HepG2 (cell line): ENCODE data around the gene ACSL4. TPM values are rescaled to one million over a fixed set of nuclear protein-coding genes. Genes with fewer than 3 reads are reported as not detected.

ENCODE experiments used
- ATAC-seq: fragments of 200-7000 bp; cut with Tn5 transposase; 3 replicates; pipeline ENCODE4 v1.9.1; 2020; ENCODE audit warnings: mild to moderate bottlenecking, moderate library complexity
- BruUV-seq: library from RNA; stranded (reverse); fragments of 400-500 nt; replicated peaks from 2 replicates; lab custom pipeline; 2021; lab: Mats Ljungman, UMichigan
- CTCF ChIA-PET: fragments of 300-600 bp; formaldehyde crosslinking; extraction: SDS; loops from one replicate; lab custom pipeline; 2021; ENCODE audit warnings: low total read pairs, inconsistent platforms, low intra/inter-chr PET ratio; lab: Yijun Ruan, JAX
- POLR2A ChIA-PET: fragments of 350-600 bp; sonication (Branson Sonifier 250); formaldehyde crosslinking; loops from one replicate; lab custom pipeline; 2020; ENCODE audit warnings: antibody characterized with exemption, inconsistent platforms; lab: Yijun Ruan, JAX
- DNase-seq: peaks from one replicate; pipeline ENCODE4 v3.0.0-alpha.2; 2015; ENCODE audit warnings: low spot score
- FAIRE-seq: peaks from 3 replicates; lab custom pipeline; 2011; peaks lifted over from hg19 to GRCh38; lab: Jason Lieb, UNC
- H2AFZ ChIP-seq: one replicate; pipeline ENCODE4 v1.6.1; 2011; ENCODE audit warnings: low read length, inconsistent platforms
- H3K27ac ChIP-seq: fragments of 300-600 bp; 3 replicates; pipeline ENCODE4 v1.8.0; 2011; ENCODE audit warnings: mixed run types, mild to moderate bottlenecking, mixed read lengths, low read length, inconsistent platforms; ENCODE audit not compliant: insufficient read depth; ENCODE audit errors: extremely low read length
- H3K27me3 ChIP-seq, 2 experiments: fragments of 200-600 bp in 1 of 2; 2 replicates in 1 of 2; 3 replicates in 1 of 2; pipeline versions ENCODE4 v1.6.0 to v1.8.0; 2011; ENCODE audit warnings: low read length in 2 of 2, mild to moderate bottlenecking in 2 of 2, moderate library complexity in 2 of 2, inconsistent platforms in 1 of 2; ENCODE audit not compliant: insufficient read depth in 2 of 2, control insufficient read depth in 1 of 2
- H3K36me3 ChIP-seq, 2 experiments: fragments of 200-600 bp in 1 of 2; replicated peaks in 1 of 2; 2 replicates in 1 of 2; 3 replicates in 1 of 2; pipeline versions ENCODE4 v1.5.1 to v1.8.0; 2011; ENCODE audit warnings: low read length in 2 of 2, inconsistent platforms in 1 of 2; ENCODE audit not compliant: insufficient read depth in 2 of 2, control insufficient read depth in 1 of 2
- H3K4me1 ChIP-seq: 2 replicates; pipeline ENCODE4 v1.5.1; 2012; ENCODE audit warnings: low read length, inconsistent platforms; ENCODE audit not compliant: insufficient read depth
- H3K4me2 ChIP-seq: 2 replicates; pipeline ENCODE4 v1.6.0; 2011; ENCODE audit warnings: low read depth, low read length, inconsistent platforms
- H3K4me3 ChIP-seq, 3 experiments: fragments of 200-600 bp in 1 of 3; sonication (generic), shearing (Covaris generic) in 1 of 3; replicated peaks in 1 of 3; 2 replicates each; pipeline ENCODE4 v1.5.1; 2011 to 2016; ENCODE audit warnings: low read length in 3 of 3, inconsistent platforms in 2 of 3, low read depth in 2 of 3, mild to moderate bottlenecking in 2 of 3, control low read depth in 1 of 3, mixed read lengths in 1 of 3; ENCODE audit not compliant: insufficient read depth in 1 of 3
- H3K79me2 ChIP-seq: one replicate; pipeline ENCODE4 v1.6.1; 2011; ENCODE audit warnings: low read length, inconsistent platforms; ENCODE audit not compliant: insufficient read depth
- H3K9ac ChIP-seq: 2 replicates; pipeline ENCODE4 v1.6.0; 2011; ENCODE audit warnings: mild to moderate bottlenecking, low read depth, low read length, inconsistent platforms; ENCODE audit not compliant: insufficient read depth
- H3K9me3 ChIP-seq: 2 replicates; pipeline ENCODE4 v1.5.1; 2012; ENCODE audit warnings: mild to moderate bottlenecking, low read length
- H4K20me1 ChIP-seq: 2 replicates; pipeline ENCODE4 v1.6.0; 2011; ENCODE audit warnings: inconsistent platforms, mild to moderate bottlenecking, low read length, moderate library complexity; ENCODE audit not compliant: insufficient read depth
- BRCA1 ChIP-seq: sonication (generic); formaldehyde crosslinking; IDR thresholded peaks from 2 replicates; pipeline ENCODE4 v1.4.0; 2020; ENCODE audit warnings: missing genetic modification reagents
- CCAR2 ChIP-seq: fragments of 200-400 bp; formaldehyde crosslinking; optimal IDR thresholded peaks from 2 replicates; pipeline ENCODE3; 2018; ENCODE audit warnings: low read depth, mild to moderate bottlenecking, low read length, moderate library complexity
- CENPX ChIP-seq: sonication (generic); formaldehyde crosslinking; IDR thresholded peaks from 2 replicates; pipeline ENCODE4 v1.9.0; 2021; ENCODE audit warnings: mild to moderate bottlenecking, missing genetic modification reagents, moderate library complexity
- DNMT3B ChIP-seq: conservative IDR thresholded peaks from 2 replicates; pipeline ENCODE4 v1.6.1; 2016; ENCODE audit warnings: missing biosample characterization, control low read depth
- MIER2 ChIP-seq: IDR thresholded peaks from 2 replicates; pipeline ENCODE4 v1.6.1; 2016; ENCODE audit warnings: missing biosample characterization, missing genetic modification reagents
- POLR2G ChIP-seq: fragments of 200-400 bp; formaldehyde crosslinking; IDR thresholded peaks from 2 replicates; pipeline ENCODE4 v1.6.1; 2018; ENCODE audit warnings: mild to moderate bottlenecking, low read depth, low read length, moderate library complexity
- ZNF180 ChIP-seq: sonication (generic); formaldehyde crosslinking; IDR thresholded peaks from 2 replicates; pipeline ENCODE4 v1.4.0; 2020; ENCODE audit warnings: low read depth, missing genetic modification reagents, borderline replicate concordance
- ZNF3 ChIP-seq: IDR thresholded peaks from 2 replicates; pipeline ENCODE4 v1.7.0; 2017; ENCODE audit warnings: inconsistent platforms
- ZNF780A ChIP-seq: sonication (generic); formaldehyde crosslinking; IDR thresholded peaks from 2 replicates; pipeline ENCODE4 v1.8.0; 2022; ENCODE audit warnings: mild to moderate bottlenecking, missing genetic modification reagents, moderate library complexity
- WGBS: methylation state at CpG from one replicate; pipeline ENCODE4 v1.1.6; 2017; ENCODE audit warnings: low lambda C conversion rate; 5-methylcytosine and 5-hydroxymethylcytosine counted together
- in situ Hi-C: cut with HindIII; loops from 2 replicates; pipeline ENCODE4 v1.10.0; 2017; ENCODE audit warnings: low pct_unique_long_range_greater_than_20kb; ENCODE audit not compliant: extremely low pct_ligation_motif_present
- intact Hi-C: fragments of 100-400 bp; cut with micrococcal nuclease; formaldehyde crosslinking; loops from one replicate; pipeline ENCODE4 v1.10.0; 2022; ENCODE audit not compliant: unreplicated experiment
- polyA plus RNA-seq, 8 experiments: library from polyadenylated mRNA; depleted of rRNA in 3 of 8; stranded (reverse) in 7 of 8; unstranded in 1 of 8; fragments of >200 nt; fragmentation: Illumina TruSeq in 4 of 8; extraction: Trizol in 4 of 8; gene quantifications; 2 replicates each; pipeline versions ENCODE4 v1.2.1 to v1.2.3, GENCODE V29; 2011 to 2016; ENCODE audit warnings: low read depth in 4 of 8, missing spikeins in 1 of 8, mixed read lengths in 1 of 8; ENCODE audit not compliant: insufficient read depth in 1 of 8
- total RNA-seq, 5 experiments: library from RNA; depleted of rRNA; stranded (reverse); fragments of >200 nt; fragmentation: Illumina TruSeq; extraction: Trizol; gene quantifications; 2 replicates each; pipeline ENCODE4 v1.2.3, GENCODE V29; 2016; ENCODE audit warnings: low read depth in 1 of 5
- TF ChIP-seq, protein P1 (sequence below): sonication (generic); formaldehyde crosslinking; IDR thresholded peaks from 2 replicates; pipeline ENCODE4 v1.5.0; 2020; ENCODE audit warnings: missing genetic modification reagents
- TF ChIP-seq, protein P2 (sequence below): IDR thresholded peaks from 2 replicates; pipeline ENCODE4 v1.6.1; 2012; ENCODE audit warnings: low read length, improper control_type of control experiment
- TF ChIP-seq, protein P3 (sequence below): sonication (generic); formaldehyde crosslinking; IDR thresholded peaks from 2 replicates; pipeline ENCODE4 v1.4.0; 2020; ENCODE audit warnings: missing genetic modification reagents, borderline replicate concordance
- TF ChIP-seq, protein P4 (sequence below): sonication (generic); formaldehyde crosslinking; IDR thresholded peaks from 2 replicates; pipeline ENCODE4 v1.5.1; 2020; ENCODE audit warnings: mild to moderate bottlenecking, missing genetic modification reagents

Gene ACSL4
- total and polyA plus RNA-seq, 2 of the 13 experiments (the other 11 are each of a cell fraction or from before 2014, with no cell fraction given) = 207 to 316 TPM

DNA sequence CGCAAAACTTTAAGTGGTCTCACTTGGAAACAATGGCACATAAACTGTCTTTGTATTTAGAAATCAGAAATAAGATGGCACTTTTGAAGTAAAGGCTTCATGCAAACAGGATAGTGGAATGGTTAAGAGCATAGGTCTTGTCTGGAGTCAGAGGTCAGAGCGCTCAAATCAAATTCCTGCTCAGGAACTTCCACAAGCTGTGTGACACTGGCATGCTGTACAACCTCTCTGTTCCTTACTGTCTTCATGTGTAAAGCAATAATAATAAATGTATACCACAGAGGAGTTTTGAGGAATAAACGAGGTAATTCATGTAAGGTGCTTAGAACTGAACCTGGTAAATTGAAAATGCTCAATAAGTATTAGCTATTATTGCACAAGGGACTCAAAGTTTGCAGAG lies 43.4 kb upstream of the ACSL4 start (continued):
- TF ChIP-seq, protein P1, sequence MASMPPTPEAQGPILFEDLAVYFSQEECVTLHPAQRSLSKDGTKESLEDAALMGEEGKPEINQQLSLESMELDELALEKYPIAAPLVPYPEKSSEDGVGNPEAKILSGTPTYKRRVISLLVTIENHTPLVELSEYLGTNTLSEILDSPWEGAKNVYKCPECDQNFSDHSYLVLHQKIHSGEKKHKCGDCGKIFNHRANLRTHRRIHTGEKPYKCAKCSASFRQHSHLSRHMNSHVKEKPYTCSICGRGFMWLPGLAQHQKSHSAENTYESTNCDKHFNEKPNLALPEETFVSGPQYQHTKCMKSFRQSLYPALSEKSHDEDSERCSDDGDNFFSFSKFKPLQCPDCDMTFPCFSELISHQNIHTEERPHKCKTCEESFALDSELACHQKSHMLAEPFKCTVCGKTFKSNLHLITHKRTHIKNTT (CRISPR knock-in tag) = no peak
- TF ChIP-seq POLR2G = no peak
- TF ChIP-seq, protein P2, sequence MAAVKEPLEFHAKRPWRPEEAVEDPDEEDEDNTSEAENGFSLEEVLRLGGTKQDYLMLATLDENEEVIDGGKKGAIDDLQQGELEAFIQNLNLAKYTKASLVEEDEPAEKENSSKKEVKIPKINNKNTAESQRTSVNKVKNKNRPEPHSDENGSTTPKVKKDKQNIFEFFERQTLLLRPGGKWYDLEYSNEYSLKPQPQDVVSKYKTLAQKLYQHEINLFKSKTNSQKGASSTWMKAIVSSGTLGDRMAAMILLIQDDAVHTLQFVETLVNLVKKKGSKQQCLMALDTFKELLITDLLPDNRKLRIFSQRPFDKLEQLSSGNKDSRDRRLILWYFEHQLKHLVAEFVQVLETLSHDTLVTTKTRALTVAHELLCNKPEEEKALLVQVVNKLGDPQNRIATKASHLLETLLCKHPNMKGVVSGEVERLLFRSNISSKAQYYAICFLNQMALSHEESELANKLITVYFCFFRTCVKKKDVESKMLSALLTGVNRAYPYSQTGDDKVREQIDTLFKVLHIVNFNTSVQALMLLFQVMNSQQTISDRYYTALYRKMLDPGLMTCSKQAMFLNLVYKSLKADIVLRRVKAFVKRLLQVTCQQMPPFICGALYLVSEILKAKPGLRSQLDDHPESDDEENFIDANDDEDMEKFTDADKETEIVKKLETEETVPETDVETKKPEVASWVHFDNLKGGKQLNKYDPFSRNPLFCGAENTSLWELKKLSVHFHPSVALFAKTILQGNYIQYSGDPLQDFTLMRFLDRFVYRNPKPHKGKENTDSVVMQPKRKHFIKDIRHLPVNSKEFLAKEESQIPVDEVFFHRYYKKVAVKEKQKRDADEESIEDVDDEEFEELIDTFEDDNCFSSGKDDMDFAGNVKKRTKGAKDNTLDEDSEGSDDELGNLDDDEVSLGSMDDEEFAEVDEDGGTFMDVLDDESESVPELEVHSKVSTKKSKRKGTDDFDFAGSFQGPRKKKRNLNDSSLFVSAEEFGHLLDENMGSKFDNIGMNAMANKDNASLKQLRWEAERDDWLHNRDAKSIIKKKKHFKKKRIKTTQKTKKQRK = no peak
- no peak for TF ChIP-seq BRCA1 (CRISPR knock-in tag)
- TF ChIP-seq MIER2 (CRISPR knock-in tag) = no peak
- TF ChIP-seq CCAR2 = no peak
- TF ChIP-seq CENPX = no peak
- no peak for TF ChIP-seq ZNF780A (CRISPR knock-in tag)

DNA sequence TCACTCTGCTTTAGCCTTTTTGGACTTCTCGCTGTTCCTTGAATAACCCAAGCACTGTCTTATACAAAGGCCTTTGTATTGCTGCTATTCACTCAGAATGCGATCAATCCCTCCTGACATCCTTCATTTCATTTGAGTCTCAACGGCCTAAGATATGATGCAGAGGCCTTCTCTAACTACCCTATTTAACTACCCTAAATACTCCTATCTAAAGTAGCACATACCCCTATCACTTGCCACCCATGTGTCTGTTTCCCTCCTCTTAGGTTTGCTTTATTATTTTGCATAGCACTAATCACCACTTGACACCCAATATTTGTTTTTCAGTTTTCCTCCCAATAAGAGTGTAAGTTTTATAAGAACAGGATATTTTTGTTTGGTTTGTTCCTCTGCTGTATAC lies 42.3 kb upstream of the ACSL4 start:
- Histone ChIP-seq H3K27me3 (no peaks in the 10 kb centered on the region), H3K79me2 (no peaks in the 10 kb centered on the region), H3K9ac (no peak overlapping the region), H3K9me3 (peaks cover 3% of the 10 kb centered on the region; the same call in 1 of the 2 replicates), H3K27ac (no peak overlapping the region), H2AFZ (no peak overlapping the region), H3K4me2 (no peak overlapping the region), H3K4me3 (no peak overlapping the region), H3K4me1 (peaks cover 41% of the 10 kb centered on the region), H4K20me1 (no peaks in the 10 kb centered on the region), H3K36me3 (no peaks in the 10 kb centered on the region)
- TF ChIP-seq ZNF180 = no peak
- TF ChIP-seq, protein P3, sequence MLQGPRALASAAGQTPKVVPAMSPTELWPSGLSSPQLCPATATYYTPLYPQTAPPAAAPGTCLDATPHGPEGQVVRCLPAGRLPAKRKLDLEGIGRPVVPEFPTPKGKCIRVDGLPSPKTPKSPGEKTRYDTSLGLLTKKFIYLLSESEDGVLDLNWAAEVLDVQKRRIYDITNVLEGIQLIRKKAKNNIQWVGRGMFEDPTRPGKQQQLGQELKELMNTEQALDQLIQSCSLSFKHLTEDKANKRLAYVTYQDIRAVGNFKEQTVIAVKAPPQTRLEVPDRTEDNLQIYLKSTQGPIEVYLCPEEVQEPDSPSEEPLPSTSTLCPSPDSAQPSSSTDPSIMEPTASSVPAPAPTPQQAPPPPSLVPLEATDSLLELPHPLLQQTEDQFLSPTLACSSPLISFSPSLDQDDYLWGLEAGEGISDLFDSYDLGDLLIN = no peak
- no peak for TF ChIP-seq ZNF3 (CRISPR knock-in tag)
- TF ChIP-seq, protein P4, sequence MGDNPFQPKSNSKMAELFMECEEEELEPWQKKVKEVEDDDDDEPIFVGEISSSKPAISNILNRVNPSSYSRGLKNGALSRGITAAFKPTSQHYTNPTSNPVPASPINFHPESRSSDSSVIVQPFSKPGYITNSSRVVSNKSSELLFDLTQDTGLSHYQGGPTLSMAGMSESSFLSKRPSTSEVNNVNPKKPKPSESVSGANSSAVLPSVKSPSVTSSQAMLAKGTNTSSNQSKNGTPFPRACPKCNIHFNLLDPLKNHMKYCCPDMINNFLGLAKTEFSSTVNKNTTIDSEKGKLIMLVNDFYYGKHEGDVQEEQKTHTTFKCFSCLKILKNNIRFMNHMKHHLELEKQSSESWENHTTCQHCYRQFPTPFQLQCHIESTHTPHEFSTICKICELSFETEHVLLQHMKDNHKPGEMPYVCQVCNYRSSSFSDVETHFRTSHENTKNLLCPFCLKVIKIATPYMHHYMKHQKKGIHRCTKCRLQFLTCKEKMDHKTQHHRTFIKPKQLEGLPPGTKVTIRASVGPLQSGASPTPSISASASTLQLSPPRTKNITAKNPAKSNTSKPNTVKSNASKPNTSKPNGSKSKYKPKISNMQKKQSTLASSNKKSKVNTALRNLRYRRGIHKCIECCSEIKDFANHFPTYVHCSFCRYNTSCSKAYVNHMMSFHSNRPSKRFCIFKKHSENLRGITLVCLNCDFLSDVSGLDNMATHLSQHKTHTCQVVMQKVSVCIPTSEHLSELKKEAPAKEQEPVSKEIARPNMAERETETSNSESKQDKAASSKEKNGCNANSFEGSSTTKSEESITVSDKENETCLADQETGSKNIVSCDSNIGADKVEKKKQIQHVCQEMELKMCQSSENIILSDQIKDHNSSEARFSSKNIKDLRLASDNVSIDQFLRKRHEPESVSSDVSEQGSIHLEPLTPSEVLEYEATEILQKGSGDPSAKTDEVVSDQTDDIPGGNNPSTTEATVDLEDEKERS (CRISPR knock-in tag) = no peak
- TF ChIP-seq DNMT3B = no peak
- BruUV-seq = no TSS peak
- DNase-seq = no peak
- in situ Hi-C loops = no loop called here
- intact Hi-C loops = no loop called here
- CTCF ChIA-PET = no interaction called here
- no peak for ATAC-seq
- 88% methylated on average over 3 of the region's 3 CpGs for WGBS
- no peak for FAIRE-seq
- POLR2A ChIA-PET = interaction anchor here (0.9 kb wide), 1 partner anchor 55 kb away, joined by 3 read pairs; no protein-coding TSS in a partner anchor
